ENCODE data around the gene NELFB.

DNA sequence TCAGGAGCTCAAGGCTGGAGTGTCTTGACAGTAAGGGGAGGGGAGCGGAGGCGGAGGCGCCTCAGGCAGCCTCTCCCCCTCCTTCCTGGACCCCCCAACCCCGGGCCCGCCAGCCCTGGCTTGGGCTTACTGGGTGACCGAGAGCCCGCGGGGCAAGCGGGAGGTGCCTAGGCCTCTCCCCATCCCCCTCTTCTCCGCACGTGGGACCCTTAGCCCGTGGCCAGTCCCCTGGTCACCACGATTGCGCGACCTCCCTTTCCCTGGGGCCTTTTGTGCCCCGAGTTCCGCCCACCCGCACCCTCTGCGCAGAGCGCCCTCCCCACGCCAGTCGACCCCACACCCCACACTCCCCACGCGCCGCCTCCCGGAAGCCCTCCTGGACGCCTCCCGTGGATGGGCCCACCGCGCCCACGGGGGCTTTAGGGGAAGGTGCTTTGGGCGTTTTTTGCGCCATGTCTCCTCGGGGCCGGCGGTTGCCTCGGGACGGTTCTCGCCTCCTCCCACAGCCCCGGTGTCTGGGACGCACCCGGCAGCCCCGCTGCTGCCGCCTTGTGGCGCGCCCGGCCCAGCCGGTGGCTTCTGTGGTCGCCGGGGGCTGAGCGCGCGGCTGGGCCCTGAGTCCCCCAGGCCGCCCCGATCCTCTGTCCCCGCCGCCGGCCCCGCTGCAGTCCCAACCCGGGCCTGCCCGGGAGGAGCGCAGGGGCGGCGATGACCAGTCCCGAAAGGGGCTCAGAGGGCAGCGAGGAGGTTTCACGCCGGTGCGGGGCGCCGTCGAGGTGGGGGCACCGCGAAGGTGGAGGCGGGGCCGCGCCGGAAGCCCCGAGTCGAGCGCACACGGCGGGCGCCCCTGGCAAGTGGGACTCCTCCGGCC lies 25.6 kb downstream of the NELFB start:
- TF ChIP-seq CTCF (optimal IDR thresholded peaks at IDR 0.05 in 1 of 3, IDR thresholded peaks at IDR 0.05 in 1 of 3, conservative IDR thresholded peaks at IDR 0.05 in 1 of 3; ENCODE audit: extremely low read depth in 1 of 3, insufficient read depth in 2 of 3, low read length in 3 of 3) (peak in 1 of 3 experiments; percentile 52), EZH2 (IDR thresholded peaks at IDR 0.05; ENCODE audit: low read length) (no peak)
